Measurements from ENCODE around the gene AFF4.
"Not testable (repeated sequence)": the region's sequence is repeated elsewhere in the genome, so short reads cannot be mapped to it uniquely, and the experiment has no call there.

Gene AFF4

DNA sequence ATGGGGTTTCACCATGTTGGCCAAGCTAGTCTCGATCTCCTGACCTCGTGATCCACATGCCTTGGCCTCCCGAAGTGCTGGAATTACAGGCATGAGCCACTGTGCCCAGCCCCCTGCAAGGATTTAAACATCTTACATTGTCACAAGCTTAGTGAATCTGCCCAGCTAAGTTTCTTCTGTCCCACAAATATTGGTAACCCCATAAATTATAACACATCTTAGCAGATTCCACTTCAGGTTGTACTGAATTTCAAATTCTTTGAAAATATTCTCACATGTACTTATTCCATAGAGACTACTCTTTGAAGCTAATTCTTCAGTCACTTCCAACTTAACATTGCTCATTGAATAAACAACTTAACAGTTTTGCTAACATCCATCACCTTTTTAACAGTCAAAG, 13.4 kb upstream of the AFF4 start:
- Histone ChIP-seq H3K4me3 (ENCODE audit: low read length) (no peak overlapping the region), H3K9me3 (ENCODE audit: insufficient read depth, low read depth, low read length) (0 out of 2 replicates have a peak, but pooled peaks cover 11% of the 10 kb centered on the region), H3K36me3 (ENCODE audit: insufficient read depth, low read depth, low read length) (no peaks in the 10 kb centered on the region), H3K27ac (ENCODE audit: low read length) (no peak overlapping the region), H3K27me3 (ENCODE audit: insufficient read depth, low read length) (no peaks in the 10 kb centered on the region), H3K9ac (ENCODE audit: low read depth, low read length) (no peak overlapping the region), H3K4me1 (ENCODE audit: insufficient read depth, low read length) (no peaks in the 10 kb centered on the region)

DNA sequence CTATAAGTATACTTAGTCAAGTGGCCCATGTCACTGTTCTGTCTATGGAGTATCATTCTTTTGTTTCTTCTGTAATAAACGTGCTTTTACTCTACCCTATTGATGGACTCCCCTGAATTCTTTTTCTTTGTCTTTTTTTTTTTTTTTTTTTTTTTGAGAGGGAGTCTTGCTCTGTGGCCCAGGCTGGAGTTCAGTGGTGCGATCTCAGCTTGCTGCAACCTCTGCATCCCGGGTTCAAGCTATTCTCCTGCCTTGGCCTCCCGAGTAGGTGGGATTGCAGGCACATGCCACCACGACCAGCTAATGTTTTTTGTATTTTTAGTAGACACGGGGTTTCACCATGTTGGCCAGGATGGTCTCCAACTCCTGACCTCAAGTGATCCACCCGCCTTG, 9.0 kb upstream of the AFF4 start:
- not testable (repeated sequence) for H3K9me3 ChIP-seq (ENCODE audit: insufficient read depth, low read depth, low read length); H3K4me3 ChIP-seq (ENCODE audit: low read length); H3K27ac ChIP-seq (ENCODE audit: low read length); H3K9ac ChIP-seq (ENCODE audit: low read depth, low read length); H3K27me3 ChIP-seq (ENCODE audit: insufficient read depth, low read length); H3K4me1 ChIP-seq (ENCODE audit: insufficient read depth, low read length); H3K36me3 ChIP-seq (ENCODE audit: insufficient read depth, low read depth, low read length)

DNA sequence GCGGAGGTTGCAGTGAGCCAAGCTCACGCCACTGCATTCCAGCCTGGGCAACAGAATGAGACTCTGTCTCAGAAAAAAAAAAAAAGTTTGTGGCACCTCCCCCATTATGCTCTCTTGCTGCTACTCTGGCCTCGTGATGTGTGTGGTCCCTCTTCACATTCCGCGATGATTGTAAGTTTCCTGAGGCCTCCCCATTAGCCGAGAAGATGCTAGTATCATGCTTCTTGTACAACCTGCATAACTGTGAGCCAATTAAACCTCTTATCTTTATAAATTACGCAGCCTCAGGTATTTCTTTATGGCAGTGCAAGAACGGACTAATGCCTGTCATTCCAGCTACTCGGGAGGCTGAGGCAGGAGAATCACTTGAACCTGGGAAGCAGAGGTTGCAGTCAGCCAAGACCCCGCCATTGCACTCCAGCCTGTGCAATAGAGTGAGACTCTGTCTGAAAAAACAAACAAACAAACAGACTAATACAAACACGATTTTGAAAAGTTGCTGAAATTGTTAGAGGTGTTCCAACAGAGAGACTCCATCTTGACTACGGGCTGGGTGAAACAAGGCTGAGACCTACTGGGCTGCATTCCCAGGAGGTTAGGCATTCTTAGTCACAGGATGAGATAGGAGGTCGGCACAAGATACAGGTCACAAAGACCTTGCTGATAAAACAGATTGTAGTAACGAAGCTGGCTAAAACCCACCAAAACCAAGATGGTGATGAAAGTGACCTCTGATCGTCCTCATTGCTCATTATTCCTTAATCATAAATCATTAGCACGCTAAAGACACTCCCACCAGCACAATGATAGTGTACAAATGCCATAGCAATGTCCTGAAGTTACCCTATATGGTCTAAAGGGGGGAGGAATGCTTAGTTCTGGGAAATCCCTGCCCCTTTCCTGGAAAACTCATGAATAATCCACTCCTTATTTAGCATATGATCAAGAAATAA, 8.3 kb upstream of the AFF4 start:
- Histone ChIP-seq H3K27me3 (ENCODE audit: insufficient read depth, low read length) (no peaks in the 10 kb centered on the region), H3K4me3 (ENCODE audit: low read length) (no peak overlapping the region), H3K27ac (ENCODE audit: low read length) (no peak overlapping the region), H3K4me1 (ENCODE audit: insufficient read depth, low read length) (no peaks in the 10 kb centered on the region), H3K36me3 (ENCODE audit: insufficient read depth, low read depth, low read length) (no peaks in the 10 kb centered on the region), H3K9ac (ENCODE audit: low read depth, low read length) (no peak overlapping the region), H3K9me3 (ENCODE audit: insufficient read depth, low read depth, low read length) (0 out of 2 replicates have a peak, but pooled peaks cover 1% of the 10 kb centered on the region)

DNA sequence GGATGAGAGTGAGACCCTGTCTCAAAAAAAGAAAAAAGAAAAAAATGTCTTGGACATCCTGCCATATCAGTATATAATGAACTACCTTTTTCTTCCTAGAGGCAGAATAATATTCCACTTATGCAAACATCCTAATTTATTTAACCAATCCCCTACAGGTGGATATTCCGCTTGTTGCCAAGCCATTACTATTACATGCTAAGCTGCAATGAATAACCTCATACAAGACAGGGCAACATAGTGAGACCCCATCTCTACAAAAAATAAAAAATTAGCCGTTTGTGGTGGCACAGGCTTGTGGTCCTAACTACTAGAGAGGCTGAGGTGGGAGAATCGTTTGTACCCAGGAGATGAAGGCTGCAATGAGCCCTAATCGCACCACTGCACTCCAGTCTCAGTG, 1.7 kb upstream of the AFF4 start:
- no peak overlapping the region for H3K4me3 ChIP-seq (ENCODE audit: low read length)
- H3K4me1 ChIP-seq (ENCODE audit: insufficient read depth, low read length): peaks cover 5% of the 10 kb centered on the region; the same call in 1 of the 2 replicates
- no peak overlapping the region for H3K27ac ChIP-seq (ENCODE audit: low read length)
- H3K9ac ChIP-seq (ENCODE audit: low read depth, low read length): no peak overlapping the region
- H3K27me3 ChIP-seq (ENCODE audit: insufficient read depth, low read length): no peaks in the 10 kb centered on the region
- H3K36me3 ChIP-seq (ENCODE audit: insufficient read depth, low read depth, low read length): no peaks in the 10 kb centered on the region
- H3K9me3 ChIP-seq (ENCODE audit: insufficient read depth, low read depth, low read length): no peaks in the 10 kb centered on the region

DNA sequence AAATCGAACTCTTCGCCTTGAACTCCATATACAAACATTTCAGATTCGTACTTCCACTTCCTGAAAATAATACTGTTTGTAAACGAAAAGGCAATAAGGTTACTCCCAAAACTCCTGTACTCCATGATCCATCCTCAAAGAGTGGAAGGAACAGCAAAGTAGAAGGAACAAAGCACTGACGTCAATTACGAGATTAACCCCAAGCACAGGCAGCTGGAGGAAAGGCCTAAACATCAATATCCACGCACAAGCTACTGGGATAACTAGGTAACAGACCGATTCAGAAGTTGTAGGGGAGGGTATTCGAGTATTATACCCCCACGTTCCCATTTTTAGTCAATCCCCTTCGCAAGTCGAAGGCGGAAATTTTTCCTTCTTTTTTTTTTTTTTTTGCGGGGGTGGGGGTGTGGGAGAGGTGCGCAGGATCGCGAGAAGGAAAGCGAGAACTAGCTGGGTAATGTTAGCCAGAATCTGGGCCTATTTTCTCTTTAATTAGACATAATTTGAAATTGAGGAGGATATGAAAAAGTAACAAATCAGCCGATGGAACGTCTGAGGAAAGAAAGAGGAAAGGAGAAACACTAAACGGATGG, 909 bp downstream of the AFF4 start:
- Histone ChIP-seq H3K4me3 (ENCODE audit: low read length) (peak overlapping the region; percentile 94), H3K27ac (ENCODE audit: low read length) (peak overlapping the region; percentile 62), H3K9ac (ENCODE audit: low read depth, low read length) (peak overlapping the region; percentile 95), H3K36me3 (ENCODE audit: insufficient read depth, low read depth, low read length) (no peaks in the 10 kb centered on the region), H3K4me1 (ENCODE audit: insufficient read depth, low read length) (peaks cover 5% of the 10 kb centered on the region; the same call in 1 of the 2 replicates), H3K27me3 (ENCODE audit: insufficient read depth, low read length) (no peaks in the 10 kb centered on the region), H3K9me3 (ENCODE audit: insufficient read depth, low read depth, low read length) (no peaks in the 10 kb centered on the region)

DNA sequence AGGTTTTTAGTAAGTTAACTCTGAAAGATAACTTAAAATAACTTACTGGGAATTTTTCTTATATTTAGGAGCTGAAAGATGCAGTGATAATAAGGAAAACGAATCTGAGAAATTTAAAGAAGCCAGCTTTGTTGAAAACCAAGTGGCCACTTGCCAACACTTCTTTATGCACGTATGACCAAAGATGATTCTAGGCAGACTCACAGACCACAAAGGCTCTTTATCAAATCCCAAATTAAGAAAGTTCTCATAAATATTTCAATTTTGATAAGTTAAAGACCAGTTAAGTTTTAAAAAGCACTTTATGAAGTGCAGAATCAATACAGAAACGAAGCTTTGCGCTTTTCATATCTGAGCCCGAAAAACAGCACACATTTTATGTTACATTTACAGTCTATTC, 1.5 kb downstream of the AFF4 start:
- H3K36me3 ChIP-seq (ENCODE audit: insufficient read depth, low read depth, low read length): no peaks in the 10 kb centered on the region
- peak overlapping the region; percentile 94 for H3K4me3 ChIP-seq (ENCODE audit: low read length)
- peak overlapping the region; percentile 62 for H3K27ac ChIP-seq (ENCODE audit: low read length)
- H3K4me1 ChIP-seq (ENCODE audit: insufficient read depth, low read length): peaks cover 5% of the 10 kb centered on the region; the same call in 1 of the 2 replicates
- no peaks in the 10 kb centered on the region for H3K9me3 ChIP-seq (ENCODE audit: insufficient read depth, low read depth, low read length)
- H3K27me3 ChIP-seq (ENCODE audit: insufficient read depth, low read length): no peaks in the 10 kb centered on the region
- peak overlapping the region; percentile 95 for H3K9ac ChIP-seq (ENCODE audit: low read depth, low read length)

DNA sequence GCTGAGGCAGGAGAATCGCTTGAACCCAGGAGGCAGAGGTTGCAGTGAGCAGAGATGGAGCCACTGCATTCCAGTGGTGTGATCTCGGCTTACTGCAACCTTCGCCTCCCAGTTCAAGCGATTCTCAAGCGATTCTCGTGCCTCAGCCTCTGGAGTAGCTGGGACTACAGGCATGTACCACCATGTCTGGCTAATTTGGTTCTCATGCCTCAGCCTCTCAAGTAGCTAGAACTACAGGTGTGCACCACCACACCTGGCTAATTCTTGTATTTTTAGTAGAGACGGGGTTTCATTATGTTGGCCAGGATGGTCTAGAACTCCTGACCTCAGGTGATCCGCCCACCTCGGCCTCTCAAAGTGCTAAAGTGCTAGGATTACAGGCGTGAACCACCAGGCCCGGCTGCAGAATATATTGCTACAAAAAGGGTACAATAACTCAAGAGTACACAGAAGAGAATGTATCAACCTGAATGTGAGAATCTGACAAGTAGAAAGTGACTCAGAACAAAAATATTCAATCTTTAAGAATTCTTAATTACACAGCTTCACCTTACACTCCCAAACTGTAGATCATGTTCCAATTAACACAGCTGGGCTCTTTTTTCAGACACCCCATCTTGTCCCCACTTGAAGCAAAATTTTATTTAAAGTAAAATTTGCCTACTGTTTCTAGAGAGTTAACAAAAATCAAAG, 2.2 kb downstream of the AFF4 start:
- not testable (repeated sequence) for H3K4me1 ChIP-seq (ENCODE audit: insufficient read depth, low read length); H3K36me3 ChIP-seq (ENCODE audit: insufficient read depth, low read depth, low read length); H3K27ac ChIP-seq (ENCODE audit: low read length); H3K27me3 ChIP-seq (ENCODE audit: insufficient read depth, low read length); H3K9me3 ChIP-seq (ENCODE audit: insufficient read depth, low read depth, low read length)
- Histone ChIP-seq H3K9ac (ENCODE audit: low read depth, low read length) (peak overlapping the region; percentile 95; the same call in 1 of the 2 replicates), H3K4me3 (ENCODE audit: low read length) (peak overlapping the region; percentile 94)

DNA sequence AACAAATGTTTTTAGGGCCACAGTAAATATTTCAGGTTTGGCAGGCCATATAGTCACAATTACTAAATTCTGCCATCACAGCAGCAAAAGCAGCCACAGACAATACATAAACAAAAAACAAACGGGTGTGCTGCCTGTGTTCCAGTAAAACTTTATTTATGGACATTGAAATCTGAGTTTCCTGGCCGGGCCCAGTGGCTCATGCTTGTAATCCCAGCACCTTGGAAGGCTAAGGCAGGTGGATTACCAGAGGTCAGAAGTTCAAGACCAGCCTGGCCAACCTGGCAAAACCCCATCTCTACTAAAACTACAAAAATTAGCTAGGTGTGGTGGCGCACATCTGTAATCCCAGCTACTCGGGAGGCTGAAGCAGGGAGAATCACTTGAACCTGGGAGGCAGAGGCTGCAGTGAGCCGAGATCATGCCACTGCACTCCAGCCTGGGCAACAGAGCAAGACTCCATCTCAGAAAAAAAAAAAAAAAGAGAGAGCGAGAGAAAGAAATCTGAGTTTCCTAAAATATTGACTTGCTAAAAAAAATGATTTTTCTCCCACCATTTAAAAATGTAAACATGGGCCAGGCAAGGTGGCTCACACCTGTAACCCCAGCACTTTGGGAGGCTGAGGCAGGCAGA, 7.2 kb downstream of the AFF4 start:
- not testable (repeated sequence) for H3K27ac ChIP-seq (ENCODE audit: low read length)

DNA sequence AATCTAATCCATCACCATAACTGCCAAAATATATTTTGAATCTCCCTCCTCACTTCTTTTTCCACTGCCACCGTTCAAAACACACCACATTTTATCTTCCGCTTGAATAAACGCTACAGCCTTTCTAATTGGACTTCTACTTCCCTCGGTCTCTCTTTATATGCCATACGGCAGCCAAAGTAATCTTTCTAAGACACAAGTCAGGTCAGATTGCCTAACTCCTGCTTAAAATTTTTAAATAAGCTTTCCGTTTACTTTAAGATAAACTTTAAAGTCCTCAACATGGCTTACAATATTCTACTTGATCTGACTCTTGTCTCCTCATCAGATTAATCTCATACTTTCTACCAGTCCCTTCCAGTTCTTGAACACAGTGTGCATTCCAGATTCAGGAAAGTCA, 9.7 kb downstream of the AFF4 start:
- peaks cover 11% of the 10 kb centered on the region for H3K36me3 ChIP-seq (ENCODE audit: insufficient read depth, low read depth, low read length)
- no peaks in the 10 kb centered on the region for H3K4me1 ChIP-seq (ENCODE audit: insufficient read depth, low read length)
- no peak overlapping the region for H3K9ac ChIP-seq (ENCODE audit: low read depth, low read length)
- H3K4me3 ChIP-seq (ENCODE audit: low read length): no peak overlapping the region
- no peaks in the 10 kb centered on the region for H3K9me3 ChIP-seq (ENCODE audit: insufficient read depth, low read depth, low read length)
- H3K27ac ChIP-seq (ENCODE audit: low read length): no peak overlapping the region
- H3K27me3 ChIP-seq (ENCODE audit: insufficient read depth, low read length): no peaks in the 10 kb centered on the region

More for the DNA sequence above, 7.2 kb downstream of the AFF4 start:
- not testable (repeated sequence) for H3K9me3 ChIP-seq (ENCODE audit: insufficient read depth, low read depth, low read length); H3K4me3 ChIP-seq (ENCODE audit: low read length); H3K27me3 ChIP-seq (ENCODE audit: insufficient read depth, low read length); H3K9ac ChIP-seq (ENCODE audit: low read depth, low read length); H3K4me1 ChIP-seq (ENCODE audit: insufficient read depth, low read length)
- peaks cover 11% of the 10 kb centered on the region for H3K36me3 ChIP-seq (ENCODE audit: insufficient read depth, low read depth, low read length)

DNA sequence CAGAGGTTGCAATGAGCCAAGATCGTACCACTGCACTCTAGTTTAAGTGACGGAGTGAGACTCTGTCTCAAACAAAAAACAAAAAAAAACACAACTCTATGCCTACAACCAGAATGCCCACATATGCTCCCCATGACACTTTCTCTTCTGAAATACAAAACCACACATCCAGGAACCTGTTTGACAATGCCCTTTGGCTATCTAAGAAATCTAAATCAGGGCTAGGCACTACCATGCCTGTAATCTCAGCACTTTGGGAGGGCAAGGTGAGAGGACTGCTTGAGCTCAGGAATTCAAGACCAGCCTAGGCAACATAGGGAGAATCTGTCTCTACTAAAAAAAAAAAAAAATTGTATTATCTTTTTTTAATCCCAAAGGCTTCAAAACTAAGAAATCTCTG, 10.6 kb downstream of the AFF4 start:
- Histone ChIP-seq H3K27ac (ENCODE audit: low read length) (no peak overlapping the region), H3K9ac (ENCODE audit: low read depth, low read length) (no peak overlapping the region), H3K36me3 (ENCODE audit: insufficient read depth, low read depth, low read length) (peaks cover 11% of the 10 kb centered on the region), H3K4me3 (ENCODE audit: low read length) (no peak overlapping the region), H3K9me3 (ENCODE audit: insufficient read depth, low read depth, low read length) (no peaks in the 10 kb centered on the region), H3K27me3 (ENCODE audit: insufficient read depth, low read length) (no peaks in the 10 kb centered on the region), H3K4me1 (ENCODE audit: insufficient read depth, low read length) (no peaks in the 10 kb centered on the region)

DNA sequence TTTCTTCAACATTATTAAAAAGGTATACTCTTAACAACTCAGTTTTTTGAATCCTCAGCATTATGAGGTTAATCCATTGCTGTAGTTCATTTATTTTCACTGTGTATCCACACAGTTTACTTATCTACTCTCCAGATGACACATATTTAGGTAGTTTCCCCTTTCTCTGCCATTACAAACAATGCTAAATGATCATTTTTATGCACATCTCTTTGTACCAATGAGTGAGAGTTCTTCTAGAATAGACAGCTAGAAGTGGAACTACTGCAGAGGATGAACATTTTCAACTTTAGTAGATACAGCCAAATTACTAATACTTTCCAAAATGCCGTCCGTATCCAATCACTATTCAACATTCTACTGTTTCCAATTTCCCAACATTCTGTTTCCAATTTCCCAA, 11.5 kb downstream of the AFF4 start:
- Histone ChIP-seq H3K9ac (ENCODE audit: low read depth, low read length) (no peak overlapping the region), H3K36me3 (ENCODE audit: insufficient read depth, low read depth, low read length) (peaks cover 11% of the 10 kb centered on the region), H3K4me3 (ENCODE audit: low read length) (no peak overlapping the region), H3K27ac (ENCODE audit: low read length) (no peak overlapping the region), H3K27me3 (ENCODE audit: insufficient read depth, low read length) (no peaks in the 10 kb centered on the region), H3K9me3 (ENCODE audit: insufficient read depth, low read depth, low read length) (no peaks in the 10 kb centered on the region), H3K4me1 (ENCODE audit: insufficient read depth, low read length) (no peaks in the 10 kb centered on the region)

Data from iPS-20b (cell line).